Forelimb muscle (tissue), 1 donor: Measurements from ENCODE around the gene SLC16A1. TPM values are rescaled to one million over a fixed set of nuclear protein-coding genes. Genes with fewer than 3 reads are reported as not detected.

Source experiments
- DNase-seq: peaks from one replicate; pipeline ENCODE4 v3.0.0-alpha.2; 2013; ENCODE audit warnings: low read depth
- polyA plus RNA-seq: library from polyadenylated mRNA; unstranded; fragments of 120-200 nt; gene quantifications from one replicate; pipeline ENCODE4 v1.2.1, GENCODE V29; 2013; ENCODE audit not compliant: insufficient read length

Gene SLC16A1
- polyA plus RNA-seq, 1 donor, result 44.2 TPM

DNA sequence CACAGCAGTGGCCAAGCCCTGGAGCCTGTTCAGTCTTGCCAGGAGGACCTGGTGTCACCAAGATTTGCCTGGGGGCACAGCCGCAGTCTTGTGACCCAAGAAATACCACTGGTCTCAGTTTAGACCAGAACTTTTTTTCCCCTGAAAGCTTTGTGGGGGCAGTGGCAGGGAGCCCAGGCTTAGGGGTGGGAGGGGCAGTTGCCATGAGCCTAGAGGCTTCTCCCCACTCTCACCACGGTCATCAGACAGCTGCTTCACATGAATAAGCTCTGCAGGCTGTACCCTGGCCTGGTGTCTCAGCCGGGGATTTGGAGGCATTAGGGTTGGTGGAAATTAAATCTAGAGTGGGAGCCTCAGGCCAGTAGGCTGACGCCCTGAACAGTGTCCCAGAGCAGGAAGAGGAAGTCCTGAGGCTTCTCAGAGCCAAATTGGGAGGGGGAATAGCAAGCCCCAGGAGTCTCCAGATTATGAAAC, 73.7 kb downstream of the SLC16A1 start:
- DNase-seq, result no peak

DNA sequence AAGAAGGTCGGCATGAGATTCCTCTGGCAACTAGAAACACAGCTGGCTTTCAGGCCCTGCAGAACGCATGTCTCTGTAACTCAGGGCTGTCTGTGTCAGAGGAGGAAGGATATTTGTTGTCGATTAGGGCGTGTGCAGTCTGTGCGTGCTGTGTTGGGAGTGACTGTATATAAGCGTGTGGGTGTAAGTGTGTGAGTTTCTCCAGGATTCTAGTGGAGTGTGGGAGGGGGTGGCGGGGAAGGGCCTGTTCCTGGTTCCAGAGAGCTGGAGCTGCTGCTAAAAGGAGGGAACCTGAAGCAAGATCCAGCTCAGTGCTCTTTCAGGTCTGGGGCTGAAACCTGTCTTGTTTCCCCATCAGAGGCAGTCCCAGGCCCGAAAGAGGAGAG, 74.3 kb downstream of the SLC16A1 start:
- DNase-seq, result no peak

- no peak for DNase-seq
Observed at GRCh38 chr1:112879834-112880233, 76.2 kb downstream of the SLC16A1 start.

- DNase-seq, result no peak
Observed at GRCh38 chr1:112878321-112878720, 77.7 kb downstream of the SLC16A1 start.

- DNase-seq, result no peak
Observed at GRCh38 chr1:112877750-112878149, 78.2 kb downstream of the SLC16A1 start.

DNA sequence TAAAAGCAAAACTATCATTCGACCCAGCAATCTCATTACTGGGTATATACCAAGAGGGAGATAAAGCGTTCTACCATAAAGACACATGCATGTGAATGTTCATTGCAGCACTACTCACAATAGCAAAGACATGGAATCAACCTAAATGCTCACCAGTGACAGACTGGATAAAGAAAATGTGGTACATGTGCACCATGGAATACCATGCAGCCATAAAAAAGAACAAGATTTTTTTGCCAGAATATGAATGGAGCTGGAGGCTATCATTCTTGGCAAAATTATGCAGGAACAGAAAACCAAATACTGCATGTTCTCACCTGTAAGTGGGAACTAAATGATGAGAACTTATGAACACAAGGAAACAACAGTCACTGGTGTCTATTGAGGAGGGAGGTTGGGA, 79.7 kb downstream of the SLC16A1 start:
- no peak for DNase-seq

- DNase-seq, result no peak
Observed at GRCh38 chr1:112872551-112872962, 83.4 kb downstream of the SLC16A1 start.

- DNase-seq, result no peak
Observed at GRCh38 chr1:112870887-112871646, 84.9 kb downstream of the SLC16A1 start.

DNA sequence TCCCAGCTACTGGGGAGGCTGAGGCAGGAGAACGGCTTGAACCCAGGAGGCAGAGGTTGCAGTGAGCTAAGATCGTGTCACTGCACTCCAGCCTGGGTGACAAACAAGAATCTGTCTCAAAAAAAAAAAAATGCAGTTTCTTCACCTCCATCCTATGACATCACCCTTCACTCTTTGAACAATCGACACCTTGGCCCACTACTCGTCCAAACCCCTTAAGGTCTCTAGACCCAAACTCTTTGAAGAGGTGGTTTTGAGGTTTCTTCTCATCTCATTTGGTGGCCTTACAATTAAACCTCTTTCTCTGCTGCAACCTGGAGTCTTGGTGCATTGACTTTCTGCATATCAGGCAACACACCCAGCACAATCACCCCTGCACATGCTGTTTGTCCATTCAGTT, 86.1 kb downstream of the SLC16A1 start:
- DNase-seq, result no peak

DNA sequence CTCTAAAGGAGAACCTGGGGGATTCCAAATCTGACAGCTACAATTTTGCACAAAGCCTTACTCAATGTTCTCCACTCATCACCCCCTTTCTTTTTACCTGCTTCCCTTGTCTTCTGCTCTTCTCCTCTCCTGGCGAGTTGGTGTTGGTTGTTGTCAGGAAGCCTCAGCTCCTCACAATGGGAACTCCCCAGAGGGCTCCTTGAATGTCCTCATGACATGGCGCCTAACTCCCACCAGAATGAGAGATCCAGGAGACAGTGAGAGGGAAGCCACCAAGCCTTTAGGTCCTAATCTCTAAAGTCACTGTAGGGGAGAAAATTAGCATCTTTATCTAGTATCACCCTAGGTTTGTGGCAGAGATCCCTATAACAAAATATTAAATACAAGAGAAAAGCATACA, 87.8 kb downstream of the SLC16A1 start:
- no peak for DNase-seq

GRCh38 chr1:112866981-112867380, 89.0 kb downstream of the SLC16A1 start:
- no peak for DNase-seq

- no peak for DNase-seq
Observed at GRCh38 chr1:112866151-112866550, 89.8 kb downstream of the SLC16A1 start.

- no peak for DNase-seq
Observed at GRCh38 chr1:112862753-112863426, 93.1 kb downstream of the SLC16A1 start.

Other genes with a start within 250 kb of the SLC16A1 start
- 306 TPM for gene RHOC, start 249.1 kb downstream of the SLC16A1 start, polyA plus RNA-seq
- 3.9 TPM for gene PPM1J, start 240.9 kb downstream of the SLC16A1 start, polyA plus RNA-seq
- gene LRIG2, start 117.0 kb upstream of the SLC16A1 start, polyA plus RNA-seq, result 12.6 TPM